Natural killer cell (primary cell): ENCODE measurements around the gene LEPROT. TPM values are rescaled to one million over a fixed set of nuclear protein-coding genes. Genes with fewer than 3 reads are reported as not detected.

ENCODE experiments used
- ATAC-seq, 3 donors: fragments of 150-1000 bp in 2 of 3; fragments of 200-7000 bp in 1 of 3; cut with Tn5 transposase; 1 replicate in 1 of 3; 2 replicates in 2 of 3; pipeline ENCODE4 v1.10.0; 2021; ENCODE audit warnings: mild to moderate bottlenecking in 2 of 3, moderate library complexity in 2 of 3
- DNase-seq, 2 donors: peaks; one replicate each; pipeline versions ENCODE4 v3.0.0 to v3.0.0-alpha.2; 2013 to 2021; ENCODE audit warnings: mixed read lengths in 1 of 2
- H3K27ac ChIP-seq: one replicate; pipeline ENCODE4 v1.5.1; 2013; ENCODE audit warnings: mild to moderate bottlenecking, low read length
- H3K27me3 ChIP-seq: one replicate; pipeline ENCODE4 v1.6.1; 2013; ENCODE audit warnings: low read length; ENCODE audit not compliant: control insufficient read depth, insufficient read depth
- H3K36me3 ChIP-seq: one replicate; pipeline ENCODE4 v1.6.1; 2013; ENCODE audit warnings: low read length; ENCODE audit not compliant: control insufficient read depth, insufficient read depth
- H3K4me1 ChIP-seq: one replicate; pipeline ENCODE4 v1.6.1; 2013; ENCODE audit warnings: low read length; ENCODE audit not compliant: control insufficient read depth, insufficient read depth
- H3K4me3 ChIP-seq: one replicate; pipeline ENCODE4 v1.5.1; 2013; ENCODE audit warnings: low read length
- H3K9me3 ChIP-seq: one replicate; pipeline ENCODE4 v1.6.1; 2013; ENCODE audit warnings: low read length; ENCODE audit not compliant: control insufficient read depth, insufficient read depth
- H3K27ac Mint-ChIP-seq, 2 donors: one replicate each; pipeline ENCODE4 v1.8.0; 2022; ENCODE audit warnings: mild to moderate bottlenecking in 2 of 2, mixed read lengths in 2 of 2, moderate library complexity in 1 of 2
- H3K27me3 Mint-ChIP-seq, 2 donors: one replicate each; pipeline ENCODE4 v1.8.0; 2022; ENCODE audit warnings: low read depth in 2 of 2, mixed read lengths in 2 of 2
- H3K36me3 Mint-ChIP-seq: one replicate; pipeline ENCODE4 v1.8.0; 2022; ENCODE audit warnings: mixed read lengths
- H3K4me1 Mint-ChIP-seq, 2 donors: one replicate each; pipeline ENCODE4 v1.8.0; 2022; ENCODE audit warnings: mixed read lengths in 2 of 2
- H3K4me3 Mint-ChIP-seq: one replicate; pipeline ENCODE4 v1.8.0; 2022; ENCODE audit warnings: mild to moderate bottlenecking, moderate library complexity, mixed read lengths
- H3K9me3 Mint-ChIP-seq, 2 donors: one replicate each; pipeline ENCODE4 v1.8.0; 2022; ENCODE audit warnings: mixed read lengths in 2 of 2
- WGBS: methylation state at CpG from one replicate; pipeline ENCODE4 v1.1.7; 2013; ENCODE audit warnings: missing lambda C conversion rate; ENCODE audit not compliant: insufficient coverage; 5-methylcytosine and 5-hydroxymethylcytosine counted together
- intact Hi-C: fragments of 100-400 bp; cut with micrococcal nuclease; formaldehyde crosslinking; loops from one replicate; pipeline ENCODE4 v1.14.2; 2022
- total RNA-seq, 4 donors: library from RNA; stranded (reverse); fragments of 120-200 nt in 1 of 4; gene quantifications; one replicate each; pipeline versions ENCODE4 v1.2.3 to v1.2.4, GENCODE V29; 2013 to 2022
- TF ChIP-seq, protein P1 (sequence below): fragments of 200-600 bp; IDR thresholded peaks from one replicate; pipeline ENCODE4 v1.8.0; 2022; ENCODE audit warnings: antibody characterized with exemption

Gene LEPROT
- total RNA-seq, 3 donors from 2014 or later (not counting 1 experiment from before 2014, with no cell fraction given), result 18.1 to 33.0 (median 20.3) TPM

DNA sequence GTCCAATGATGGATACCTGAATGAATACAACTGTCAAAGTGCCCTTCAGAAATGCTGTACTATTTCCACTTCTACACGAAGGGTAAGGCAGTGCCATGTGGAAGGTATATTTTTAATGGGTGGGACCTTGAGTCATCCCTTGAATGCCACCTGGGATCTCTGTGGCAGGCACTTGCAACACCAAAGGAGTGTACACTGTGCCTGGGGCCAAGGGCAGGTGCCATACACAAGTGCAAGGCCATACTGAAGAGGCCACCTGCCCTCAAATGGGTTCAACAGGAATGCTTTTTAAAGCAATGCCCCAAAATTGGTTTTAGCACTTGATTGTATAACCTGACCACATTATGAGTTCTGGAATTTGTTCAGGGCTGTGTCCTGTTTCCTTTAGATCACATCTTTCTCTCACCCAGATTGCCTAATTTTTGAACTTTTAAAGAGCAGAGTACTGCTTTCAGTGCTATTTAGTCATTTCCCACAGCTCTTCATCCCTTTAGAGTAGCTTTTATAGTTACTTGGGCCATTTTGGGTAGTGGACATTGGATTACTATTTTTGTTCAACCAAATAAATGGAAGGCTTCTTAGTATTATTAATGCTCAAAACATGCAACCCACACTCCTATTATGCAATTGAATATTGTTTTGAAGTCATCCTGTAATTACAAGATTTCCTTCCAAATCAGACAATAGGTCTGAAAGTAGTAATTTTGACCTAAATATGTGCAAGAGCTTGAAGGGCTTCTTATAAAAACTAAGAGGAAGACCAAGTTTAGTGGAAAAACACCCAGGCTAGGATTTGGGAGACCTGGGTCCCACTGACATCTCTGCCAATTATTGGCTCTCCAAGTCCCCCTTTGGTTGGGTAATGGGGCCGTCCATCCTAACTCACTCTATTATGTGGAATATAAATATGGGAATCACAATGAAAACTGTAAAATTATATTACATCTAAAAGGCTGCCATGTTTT lies 57.2 kb downstream of the LEPROT start:
- no peak overlapping the region for H3K27ac Mint-ChIP-seq
- Histone ChIP-seq H3K4me1 (no peaks in the 10 kb centered on the region), H3K27ac (no peak overlapping the region), H3K9me3 (no peaks in the 10 kb centered on the region), H3K4me3 (no peak overlapping the region), H3K27me3 (no peaks in the 10 kb centered on the region), H3K36me3 (no peaks in the 10 kb centered on the region)
- no peaks in the 10 kb centered on the region for H3K4me1 Mint-ChIP-seq
- intact Hi-C loops, result no loop called here
- H3K4me3 Mint-ChIP-seq, result no peak overlapping the region
- H3K36me3 Mint-ChIP-seq, result no peaks in the 10 kb centered on the region
- WGBS, result 86% methylated on average over 1 of the region's 2 CpGs
- H3K9me3 Mint-ChIP-seq, result no peaks in the 10 kb centered on the region
- TF ChIP-seq, protein P1, sequence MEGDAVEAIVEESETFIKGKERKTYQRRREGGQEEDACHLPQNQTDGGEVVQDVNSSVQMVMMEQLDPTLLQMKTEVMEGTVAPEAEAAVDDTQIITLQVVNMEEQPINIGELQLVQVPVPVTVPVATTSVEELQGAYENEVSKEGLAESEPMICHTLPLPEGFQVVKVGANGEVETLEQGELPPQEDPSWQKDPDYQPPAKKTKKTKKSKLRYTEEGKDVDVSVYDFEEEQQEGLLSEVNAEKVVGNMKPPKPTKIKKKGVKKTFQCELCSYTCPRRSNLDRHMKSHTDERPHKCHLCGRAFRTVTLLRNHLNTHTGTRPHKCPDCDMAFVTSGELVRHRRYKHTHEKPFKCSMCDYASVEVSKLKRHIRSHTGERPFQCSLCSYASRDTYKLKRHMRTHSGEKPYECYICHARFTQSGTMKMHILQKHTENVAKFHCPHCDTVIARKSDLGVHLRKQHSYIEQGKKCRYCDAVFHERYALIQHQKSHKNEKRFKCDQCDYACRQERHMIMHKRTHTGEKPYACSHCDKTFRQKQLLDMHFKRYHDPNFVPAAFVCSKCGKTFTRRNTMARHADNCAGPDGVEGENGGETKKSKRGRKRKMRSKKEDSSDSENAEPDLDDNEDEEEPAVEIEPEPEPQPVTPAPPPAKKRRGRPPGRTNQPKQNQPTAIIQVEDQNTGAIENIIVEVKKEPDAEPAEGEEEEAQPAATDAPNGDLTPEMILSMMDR, result no peak
- DNase-seq, result no peak
- ATAC-seq, result no peak
- H3K27me3 Mint-ChIP-seq, result no peaks in the 10 kb centered on the region

DNA sequence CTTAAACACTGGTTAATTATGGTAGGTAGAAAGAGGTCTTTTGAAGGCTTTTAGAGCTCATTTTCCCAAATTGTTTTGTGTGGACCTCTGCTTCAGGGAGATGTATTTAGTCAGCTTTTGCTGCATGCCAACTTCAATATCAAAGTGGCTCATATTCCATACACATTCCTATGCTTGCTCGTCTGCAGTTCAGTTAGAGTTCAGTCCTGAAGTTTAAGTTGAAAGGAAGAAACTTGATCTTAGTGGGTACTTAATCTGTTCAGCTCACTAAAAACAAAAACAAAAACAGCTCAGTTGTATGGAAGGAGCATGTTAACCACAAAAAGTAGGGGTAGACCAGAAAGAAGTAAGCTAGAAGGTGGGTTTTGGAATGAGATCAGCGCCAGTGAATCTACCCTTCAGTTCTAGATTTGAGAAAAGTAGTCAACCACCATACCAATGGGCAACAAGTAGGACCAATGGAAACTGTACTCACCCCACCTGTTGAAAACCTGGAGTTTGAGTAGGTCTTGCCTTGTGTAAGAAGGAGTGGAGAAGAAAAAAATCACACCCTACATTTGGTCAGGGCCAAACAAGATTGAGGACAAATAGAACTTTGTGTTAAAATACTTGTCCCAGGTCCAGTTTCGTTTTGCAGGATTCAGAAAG lies 58.0 kb downstream of the LEPROT start:
- no peaks in the 10 kb centered on the region for H3K4me1 Mint-ChIP-seq
- 50% methylated on average over 1 of the region's 3 CpGs for WGBS
- H3K36me3 ChIP-seq, result no peaks in the 10 kb centered on the region
- H3K4me3 ChIP-seq, result no peak overlapping the region
- no peaks in the 10 kb centered on the region for H3K36me3 Mint-ChIP-seq
- no peaks in the 10 kb centered on the region for H3K27me3 Mint-ChIP-seq
- intact Hi-C loops, result no loop called here
- no peak overlapping the region for H3K4me3 Mint-ChIP-seq
- TF ChIP-seq, protein P1, result no peak
- DNase-seq (no peak), ATAC-seq (no peak)
- H3K27ac Mint-ChIP-seq, result no peak overlapping the region
- H3K4me1 ChIP-seq, result no peaks in the 10 kb centered on the region
- H3K27me3 ChIP-seq, result no peaks in the 10 kb centered on the region
- H3K9me3 Mint-ChIP-seq, result no peaks in the 10 kb centered on the region
- H3K9me3 ChIP-seq, result no peaks in the 10 kb centered on the region
- no peak overlapping the region for H3K27ac ChIP-seq

DNA sequence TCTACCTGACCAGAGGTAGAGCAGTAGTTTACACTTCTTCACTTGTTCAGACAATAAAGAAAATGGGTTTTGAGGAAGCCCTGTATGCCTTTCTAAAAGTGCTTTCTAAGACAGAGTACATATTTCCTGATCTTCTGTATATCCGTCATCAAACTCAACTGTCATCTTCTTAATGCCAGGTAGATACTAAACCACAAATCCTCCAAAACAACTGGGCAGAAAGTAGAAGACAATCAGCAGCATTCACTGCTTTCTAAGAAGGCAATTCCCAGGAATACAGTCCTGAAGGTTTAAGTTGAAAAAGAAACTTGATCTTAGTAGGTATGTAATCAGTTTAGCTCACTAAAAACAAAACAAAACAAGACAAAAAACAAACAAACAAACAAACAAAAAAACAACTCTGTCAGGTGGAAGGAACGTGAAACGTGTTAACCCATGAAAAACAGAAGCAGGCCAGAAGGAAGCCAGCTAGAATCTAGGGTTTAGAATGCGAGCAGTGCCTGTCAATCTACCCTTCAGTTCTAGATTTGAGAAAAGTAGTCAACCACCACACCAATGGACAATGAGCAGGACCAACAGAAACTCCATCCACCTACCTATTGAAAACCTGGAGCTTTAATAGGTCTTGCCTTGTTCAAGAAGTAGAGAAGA lies 59.2 kb downstream of the LEPROT start:
- H3K4me3 Mint-ChIP-seq, result no peak overlapping the region
- H3K9me3 ChIP-seq, result no peaks in the 10 kb centered on the region
- H3K27ac Mint-ChIP-seq, result no peak overlapping the region
- TF ChIP-seq, protein P1, result no peak
- intact Hi-C loops, result no loop called here
- H3K9me3 Mint-ChIP-seq, result no peaks in the 10 kb centered on the region
- no peaks in the 10 kb centered on the region for H3K36me3 Mint-ChIP-seq
- H3K4me1 ChIP-seq, result no peaks in the 10 kb centered on the region
- no peak for ATAC-seq
- no peaks in the 10 kb centered on the region for H3K4me1 Mint-ChIP-seq
- H3K4me3 ChIP-seq, result no peak overlapping the region
- WGBS, result 86% methylated on average over 4 of the region's 4 CpGs
- DNase-seq, result no peak
- H3K27me3 Mint-ChIP-seq, result no peaks in the 10 kb centered on the region
- H3K27ac ChIP-seq, result no peak overlapping the region
- no peaks in the 10 kb centered on the region for H3K27me3 ChIP-seq
- H3K36me3 ChIP-seq, result no peaks in the 10 kb centered on the region
